SH-SY5Y (cell line): ENCODE results near the gene SMIM44.

Experiments used
- GATA2 ChIP-seq: IDR thresholded peaks from 2 replicates; pipeline ENCODE4 v1.6.1; 2011; ENCODE audit warnings: mild to moderate bottlenecking, low read depth, low read length
- GATA3 ChIP-seq: IDR thresholded peaks from 2 replicates; pipeline ENCODE4 v1.6.1; 2011; ENCODE audit warnings: low read depth, mild to moderate bottlenecking, low read length, moderate library complexity

DNA sequence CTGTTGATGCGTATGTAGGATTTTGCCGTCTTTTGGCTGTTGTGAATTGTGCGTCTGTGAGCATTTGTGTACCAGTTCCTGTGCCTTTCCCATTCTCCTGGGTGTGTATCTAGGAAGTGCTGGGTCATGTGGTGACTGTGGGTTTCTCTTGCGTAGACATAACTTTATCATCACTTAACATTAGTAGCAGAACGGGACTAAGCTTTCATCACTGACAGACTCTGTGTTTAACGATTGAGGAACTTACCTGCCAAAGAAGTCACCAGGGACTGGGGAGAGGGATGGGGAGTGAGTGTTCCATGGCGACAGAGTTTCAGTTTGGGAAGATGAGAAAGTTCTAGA lies 37.8 kb upstream of the SMIM44 start:
- no peak for TF ChIP-seq GATA3
- TF ChIP-seq GATA2: no peak
